CD4-positive, CD25-positive, alpha-beta regulatory T cell (primary cell): ENCODE measurements around the gene HPS1. TPM values are rescaled to one million over a fixed set of nuclear protein-coding genes. Genes with fewer than 3 reads are reported as not detected.

Experiments used
- ATAC-seq, 2 donors: fragments of 150-1000 bp; cut with Tn5 transposase; one replicate each; pipeline ENCODE4 v1.10.0; 2021; ENCODE audit warnings: low read depth in 2 of 2, moderate number of reproducible peaks in 2 of 2, moderate library complexity in 1 of 2
- DNase-seq, 3 donors: peaks; one replicate each; pipeline versions ENCODE4 v3.0.0 to v3.0.0-alpha.2; 2012 to 2022; ENCODE audit warnings: mixed read lengths in 1 of 3
- H3K27ac ChIP-seq: one replicate; pipeline ENCODE4 v1.7.0; 2013; ENCODE audit warnings: mild to moderate bottlenecking, low read length; ENCODE audit not compliant: insufficient read depth, poor library complexity, severe bottlenecking
- H3K27me3 ChIP-seq: one replicate; pipeline ENCODE4 v1.7.0; 2013; ENCODE audit warnings: low read length; ENCODE audit not compliant: control insufficient read depth, insufficient read depth
- H3K36me3 ChIP-seq: one replicate; pipeline ENCODE4 v1.7.0; 2013; ENCODE audit warnings: mild to moderate bottlenecking, low read length, moderate library complexity; ENCODE audit not compliant: control insufficient read depth, insufficient read depth
- H3K4me1 ChIP-seq: 2 replicates; pipeline ENCODE4 v1.7.0; 2013; ENCODE audit warnings: mild to moderate bottlenecking, low read length; ENCODE audit not compliant: insufficient read depth, control insufficient read depth, poor library complexity, severe bottlenecking
- H3K4me3 ChIP-seq: one replicate; pipeline ENCODE4 v1.7.0; 2013; ENCODE audit warnings: low read depth, mild to moderate bottlenecking, low read length, moderate library complexity
- H3K9me3 ChIP-seq, 2 experiments: 1 replicate in 1 of 2; 2 replicates in 1 of 2; pipeline ENCODE4 v1.7.0; 2013; ENCODE audit warnings: low read length in 2 of 2, mild to moderate bottlenecking in 1 of 2, moderate library complexity in 1 of 2; ENCODE audit not compliant: control insufficient read depth in 2 of 2
- H3K27ac Mint-ChIP-seq, 3 donors: one replicate each; pipeline ENCODE4 v1.8.0; 2020 to 2022; ENCODE audit warnings: mild to moderate bottlenecking in 3 of 3, mixed read lengths in 3 of 3, moderate library complexity in 2 of 3
- H3K27me3 Mint-ChIP-seq: one replicate; pipeline ENCODE4 v1.8.0; 2022; ENCODE audit warnings: mild to moderate bottlenecking, mixed read lengths
- H3K36me3 Mint-ChIP-seq: one replicate; pipeline ENCODE4 v1.8.0; 2020; ENCODE audit warnings: mixed read lengths
- H3K4me1 Mint-ChIP-seq, 4 donors: one replicate each; pipeline ENCODE4 v1.8.0; 2020 to 2022; ENCODE audit warnings: mixed read lengths in 4 of 4, mild to moderate bottlenecking in 1 of 4
- H3K4me3 Mint-ChIP-seq, 4 donors: one replicate each; pipeline ENCODE4 v1.8.0; 2020 to 2022; ENCODE audit warnings: mild to moderate bottlenecking in 4 of 4, mixed read lengths in 4 of 4, moderate library complexity in 3 of 4
- H3K9me3 Mint-ChIP-seq, 7 donors: one replicate each; pipeline ENCODE4 v1.8.0; 2020 to 2022; ENCODE audit warnings: mixed read lengths in 7 of 7, mild to moderate bottlenecking in 3 of 7, moderate library complexity in 2 of 7
- polyA plus RNA-seq, 4 donors: library from polyadenylated mRNA; unstranded; fragments of 300-500 nt; fragmentation: Illumina TruSeq; gene quantifications; one replicate each; pipeline ENCODE4 v1.2.3, GENCODE V29; 2021
- total RNA-seq: library from RNA; stranded (reverse); gene quantifications from one replicate; pipeline ENCODE4 v1.2.3, GENCODE V29; 2022

HPS1 gene
- total and polyA plus RNA-seq, 5 donors from 2014 or later, result 65.2 to 88.5 (median 76.7) TPM

DNA sequence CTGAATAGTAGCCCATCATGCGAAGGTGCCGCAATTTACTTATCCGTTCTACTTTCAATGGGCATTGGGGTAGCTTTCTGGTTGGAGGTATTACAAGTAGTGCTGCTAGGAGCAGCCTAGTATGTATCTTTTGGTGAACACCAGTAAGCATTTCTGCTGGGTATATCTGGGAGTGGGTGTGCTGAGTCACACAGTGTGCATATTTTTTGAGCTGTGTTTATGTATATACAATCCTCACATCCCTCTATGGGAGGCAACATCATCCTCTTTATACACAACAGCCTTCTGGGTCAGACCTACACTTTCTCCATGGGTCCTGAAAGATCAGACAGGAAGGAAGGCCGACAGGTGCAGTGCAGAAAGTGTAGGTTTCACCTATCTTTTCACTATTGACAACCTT is 68.0 kb downstream of the HPS1 start:
- no peak overlapping the region for H3K4me3 Mint-ChIP-seq
- no peak overlapping the region for H3K27ac ChIP-seq
- no peaks in the 10 kb centered on the region for H3K4me1 ChIP-seq
- no peaks in the 10 kb centered on the region for H3K27me3 Mint-ChIP-seq
- no peaks in the 10 kb centered on the region for H3K36me3 ChIP-seq
- no peak overlapping the region for H3K27ac Mint-ChIP-seq
- no peak for ATAC-seq
- peaks cover 0 to 2% (median 0%) of the 10 kb centered on the region in 7 donors for H3K9me3 Mint-ChIP-seq
- no peaks in the 10 kb centered on the region for H3K9me3 ChIP-seq
- no peaks in the 10 kb centered on the region for H3K4me1 Mint-ChIP-seq
- no peak for DNase-seq
- no peak overlapping the region for H3K4me3 ChIP-seq
- H3K36me3 Mint-ChIP-seq, result peaks cover 30% of the 10 kb centered on the region
- H3K27me3 ChIP-seq, result no peaks in the 10 kb centered on the region

DNA sequence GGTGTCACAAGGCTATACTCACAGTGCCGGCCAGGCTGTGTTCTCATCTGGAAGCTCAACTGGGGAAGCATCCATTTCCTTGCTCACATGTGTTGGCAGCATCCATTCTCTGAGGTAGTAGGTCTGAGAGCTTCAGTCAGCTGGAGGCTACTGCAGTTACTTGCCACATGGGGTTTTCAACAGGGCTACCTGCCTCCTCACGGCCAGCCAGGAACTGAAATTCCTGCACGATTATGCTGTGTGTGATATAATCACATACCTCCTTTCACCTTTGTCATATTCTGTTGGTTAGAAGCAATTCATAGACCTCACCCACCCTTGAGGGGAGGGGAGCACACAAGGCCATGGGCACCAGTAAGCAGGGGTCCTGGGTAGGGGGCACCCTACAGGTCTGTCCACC is 69.2 kb downstream of the HPS1 start:
- Histone ChIP-seq H3K9me3 (no peaks in the 10 kb centered on the region), H3K27ac (no peak overlapping the region), H3K36me3 (no peaks in the 10 kb centered on the region), H3K27me3 (no peaks in the 10 kb centered on the region), H3K4me3 (no peak overlapping the region), H3K4me1 (no peaks in the 10 kb centered on the region)
- DNase-seq (no peak), ATAC-seq (no peak)
- H3K4me1 Mint-ChIP-seq, result no peaks in the 10 kb centered on the region
- H3K27me3 Mint-ChIP-seq, result no peaks in the 10 kb centered on the region
- peaks cover 0 to 2% (median 0%) of the 10 kb centered on the region in 7 donors for H3K9me3 Mint-ChIP-seq
- no peak overlapping the region for H3K27ac Mint-ChIP-seq
- H3K4me3 Mint-ChIP-seq, result no peak overlapping the region
- peaks cover 21% of the 10 kb centered on the region for H3K36me3 Mint-ChIP-seq

- ATAC-seq (no peak), DNase-seq (no peak)
- Histone ChIP-seq H3K27me3 (no peaks in the 10 kb centered on the region), H3K9me3 (no peaks in the 10 kb centered on the region), H3K4me3 (no peak overlapping the region), H3K27ac (no peak overlapping the region), H3K36me3 (no peaks in the 10 kb centered on the region), H3K4me1 (no peaks in the 10 kb centered on the region)
- Mint-ChIP-seq H3K36me3 (peaks cover 16% of the 10 kb centered on the region), H3K4me3 (no peak overlapping the region), H3K9me3 (peaks cover 0 to 2% (median 0%) of the 10 kb centered on the region in 7 donors), H3K27me3 (no peaks in the 10 kb centered on the region), H3K27ac (no peak overlapping the region), H3K4me1 (no peaks in the 10 kb centered on the region)
Measured at GRCh38 chr10:98377001-98377400, 69.7 kb downstream of the HPS1 start.

- no peaks in the 10 kb centered on the region for H3K36me3 ChIP-seq
- no peaks in the 10 kb centered on the region for H3K9me3 ChIP-seq
- Mint-ChIP-seq H3K4me3 (no peak overlapping the region), H3K36me3 (peaks cover 15% of the 10 kb centered on the region), H3K27me3 (no peaks in the 10 kb centered on the region), H3K27ac (no peak overlapping the region), H3K4me1 (no peaks in the 10 kb centered on the region), H3K9me3 (peaks cover 0 to 2% (median 0%) of the 10 kb centered on the region in 7 donors)
- no peak overlapping the region for H3K4me3 ChIP-seq
- no peaks in the 10 kb centered on the region for H3K4me1 ChIP-seq
- H3K27me3 ChIP-seq, result no peaks in the 10 kb centered on the region
- no peak overlapping the region for H3K27ac ChIP-seq
- no peak for ATAC-seq
- DNase-seq, result no peak
Measured at GRCh38 chr10:98376485-98376884, 70.2 kb downstream of the HPS1 start.

GRCh38 chr10:98374217-98374985 is 72.3 kb downstream of the HPS1 start:
- no peaks in the 10 kb centered on the region for H3K27me3 ChIP-seq
- no peaks in the 10 kb centered on the region for H3K9me3 ChIP-seq
- Mint-ChIP-seq H3K27me3 (peaks cover 5% of the 10 kb centered on the region), H3K36me3 (peaks cover 12% of the 10 kb centered on the region), H3K4me3 (no peak overlapping the region), H3K9me3 (peaks cover 0 to 2% (median 0%) of the 10 kb centered on the region in 7 donors), H3K4me1 (no peaks in the 10 kb centered on the region), H3K27ac (no peak overlapping the region)
- no peak overlapping the region for H3K27ac ChIP-seq
- DNase-seq (no peak), ATAC-seq (no peak)
- no peaks in the 10 kb centered on the region for H3K36me3 ChIP-seq
- no peak overlapping the region for H3K4me3 ChIP-seq
- no peaks in the 10 kb centered on the region for H3K4me1 ChIP-seq

DNA sequence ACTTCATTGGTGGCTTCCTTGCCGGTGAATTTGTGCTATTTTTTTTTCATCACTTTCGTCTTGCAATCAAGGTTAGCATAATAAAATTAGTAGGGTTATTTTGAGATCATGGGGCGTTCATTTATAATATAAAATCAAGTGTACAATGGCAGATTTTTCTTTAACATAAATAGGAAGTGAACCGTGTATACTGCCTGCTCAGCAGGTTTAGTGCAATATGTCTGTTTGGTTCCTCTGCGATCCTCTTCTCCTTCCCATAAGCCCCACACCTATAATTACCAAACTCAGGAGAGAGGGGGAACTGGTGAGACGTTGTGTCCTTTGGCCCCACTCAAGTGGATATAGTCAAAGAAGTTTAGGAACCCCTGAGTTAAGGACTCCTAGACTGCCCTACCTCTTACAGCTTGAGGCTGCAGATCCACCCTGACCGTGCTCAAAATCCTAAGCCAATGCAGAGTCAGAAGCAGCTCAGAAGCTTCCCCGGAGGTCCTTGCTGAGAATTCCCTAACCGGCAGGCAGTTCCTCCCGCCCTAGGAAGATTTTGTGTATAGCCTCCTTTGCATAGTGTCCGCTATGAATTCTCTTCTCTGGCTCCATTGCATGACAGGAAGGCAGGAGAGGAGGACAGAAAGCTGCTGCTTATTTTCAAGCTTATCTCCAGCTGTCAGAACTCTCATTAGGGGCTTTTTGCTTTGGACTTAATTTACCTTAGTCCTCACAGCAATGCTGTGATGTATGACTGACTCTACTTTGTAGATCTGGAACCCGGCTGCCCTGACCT is 73.3 kb downstream of the HPS1 start:
- H3K27ac Mint-ChIP-seq, result no peak overlapping the region
- Histone ChIP-seq H3K4me1 (no peaks in the 10 kb centered on the region), H3K27me3 (no peaks in the 10 kb centered on the region), H3K27ac (no peak overlapping the region), H3K9me3 (no peaks in the 10 kb centered on the region), H3K4me3 (no peak overlapping the region), H3K36me3 (no peaks in the 10 kb centered on the region)
- peaks cover 8% of the 10 kb centered on the region for H3K27me3 Mint-ChIP-seq
- ATAC-seq, result no peak
- H3K4me3 Mint-ChIP-seq, result no peak overlapping the region
- H3K9me3 Mint-ChIP-seq, result peaks cover 0 to 2% (median 0%) of the 10 kb centered on the region in 7 donors
- DNase-seq, result no peak
- H3K36me3 Mint-ChIP-seq, result peaks cover 12% of the 10 kb centered on the region
- H3K4me1 Mint-ChIP-seq, result no peaks in the 10 kb centered on the region

GRCh38 chr10:98370831-98371820 is 75.6 kb downstream of the HPS1 start:
- ATAC-seq, result no peak
- peaks cover 10% of the 10 kb centered on the region for H3K27me3 Mint-ChIP-seq
- H3K27ac Mint-ChIP-seq, result no peak overlapping the region

More at GRCh38 chr10:98370831-98371820, 75.6 kb downstream of the HPS1 start:
- no peak for DNase-seq
- Mint-ChIP-seq H3K36me3 (peaks cover 3% of the 10 kb centered on the region), H3K9me3 (no peaks in the 10 kb centered on the region), H3K4me3 (no peak overlapping the region), H3K4me1 (no peaks in the 10 kb centered on the region)
- Histone ChIP-seq H3K4me1 (no peaks in the 10 kb centered on the region), H3K9me3 (no peaks in the 10 kb centered on the region), H3K27ac (no peak overlapping the region), H3K4me3 (no peak overlapping the region), H3K36me3 (no peaks in the 10 kb centered on the region), H3K27me3 (no peaks in the 10 kb centered on the region)
